ENCODE results near the gene TCEAL2. TPM values are rescaled to one million over a fixed set of nuclear protein-coding genes. Genes with fewer than 3 reads are reported as not detected.
"Not testable (repeated sequence)": the region's sequence is repeated elsewhere in the genome, so short reads cannot be mapped to it uniquely, and the experiment has no call there.

TCEAL2 gene
- total RNA-seq: 3.8 and 5.5 TPM in 2 replicates

GRCh38 chrX:102125436-102125835 lies at the start of gene TCEAL2:
Gene TCEAL2 (plus strand): TSS chrX:102125679. CDS start chrX:102126831, 1,152 bp downstream.
- DNase-seq (ENCODE audit: low read depth); H3K36me3 ChIP-seq (ENCODE audit: control insufficient read depth, insufficient read depth, low read length); H3K27me3 ChIP-seq (ENCODE audit: control insufficient read depth, insufficient read depth, low read length); H3K4me3 ChIP-seq (ENCODE audit: low read depth, low read length): not testable (repeated sequence)

- Histone ChIP-seq H3K36me3 (ENCODE audit: control insufficient read depth, insufficient read depth, low read length) (no peaks in the 10 kb centered on the region), H3K27me3 (ENCODE audit: control insufficient read depth, insufficient read depth, low read length) (no peaks in the 10 kb centered on the region), H3K4me3 (ENCODE audit: low read depth, low read length) (no peak overlapping the region)
- TF ChIP-seq CTCF (IDR thresholded peaks at IDR 0.05; ENCODE audit: insufficient read depth, low read length, poor library complexity, severe bottlenecking): no peak
- no peak for DNase-seq (ENCODE audit: low read depth)
These were observed 48.1 kb upstream of the TCEAL2 start for GRCh38 chrX:102077426-102077825.

- H3K27me3 ChIP-seq (ENCODE audit: control insufficient read depth, insufficient read depth, low read length): no peaks in the 10 kb centered on the region
- H3K4me3 ChIP-seq (ENCODE audit: low read depth, low read length): no peak overlapping the region
- DNase-seq (ENCODE audit: low read depth): no peak
- no peaks in the 10 kb centered on the region for H3K36me3 ChIP-seq (ENCODE audit: control insufficient read depth, insufficient read depth, low read length)
- TF ChIP-seq CTCF (IDR thresholded peaks at IDR 0.05; ENCODE audit: insufficient read depth, low read length, poor library complexity, severe bottlenecking): no peak
These were observed 39.8 kb upstream of the TCEAL2 start for GRCh38 chrX:102085706-102086105.

- Histone ChIP-seq H3K27me3 (ENCODE audit: control insufficient read depth, insufficient read depth, low read length) (no peaks in the 10 kb centered on the region), H3K4me3 (ENCODE audit: low read depth, low read length) (no peak overlapping the region), H3K36me3 (ENCODE audit: control insufficient read depth, insufficient read depth, low read length) (no peaks in the 10 kb centered on the region)
- TF ChIP-seq CTCF (IDR thresholded peaks at IDR 0.05; ENCODE audit: insufficient read depth, low read length, poor library complexity, severe bottlenecking): no peak
- DNase-seq (ENCODE audit: low read depth): no peak
These were observed 12.1 kb upstream of the TCEAL2 start for GRCh38 chrX:102113367-102113766.

- Histone ChIP-seq H3K36me3 (ENCODE audit: control insufficient read depth, insufficient read depth, low read length) (no peaks in the 10 kb centered on the region), H3K27me3 (ENCODE audit: control insufficient read depth, insufficient read depth, low read length) (no peaks in the 10 kb centered on the region), H3K4me3 (ENCODE audit: low read depth, low read length) (no peak overlapping the region)
- no peak for TF ChIP-seq CTCF (IDR thresholded peaks at IDR 0.05; ENCODE audit: insufficient read depth, low read length, poor library complexity, severe bottlenecking)
- no peak for DNase-seq (ENCODE audit: low read depth)
These were observed 9.7 kb upstream of the TCEAL2 start for GRCh38 chrX:102115748-102116147.

- H3K4me3 ChIP-seq (ENCODE audit: low read depth, low read length); H3K27me3 ChIP-seq (ENCODE audit: control insufficient read depth, insufficient read depth, low read length); H3K36me3 ChIP-seq (ENCODE audit: control insufficient read depth, insufficient read depth, low read length); DNase-seq (ENCODE audit: low read depth): not testable (repeated sequence)
These were observed 465 bp upstream of the TCEAL2 start for GRCh38 chrX:102125014-102125413.

GRCh38 chrX:102126080-102126818 lies 770 bp downstream of the TCEAL2 start:
- DNase-seq (ENCODE audit: low read depth); H3K27me3 ChIP-seq (ENCODE audit: control insufficient read depth, insufficient read depth, low read length); H3K36me3 ChIP-seq (ENCODE audit: control insufficient read depth, insufficient read depth, low read length); H3K4me3 ChIP-seq (ENCODE audit: low read depth, low read length): not testable (repeated sequence)
